Activated CD8-positive, alpha-beta T cell treated with anti-CD3 and anti-CD28 coated beads for 36 hours (primary cell): ENCODE measurements around the gene TP53I11. TPM values are rescaled to one million over a fixed set of nuclear protein-coding genes. Genes with fewer than 3 reads are reported as not detected.
A peak's percentile ranks its signal among the peaks of the same experiment; 100 is the strongest.

Source experiments
- ATAC-seq: fragments of 200-7000 bp; cut with Tn5 transposase; one replicate; pipeline ENCODE4 v1.10.0; 2021; ENCODE audit warnings: mild to moderate bottlenecking, moderate library complexity
- CTCF ChIA-PET: fragments of 350-600 bp; sonication (Branson Sonifier 250); formaldehyde crosslinking; loops from one replicate; lab custom pipeline; 2021; ENCODE audit warnings: antibody characterized with exemption; lab: Charles Lee
- POLR2A ChIA-PET: fragments of 350-600 bp; sonication (Branson Sonifier 250); formaldehyde crosslinking; loops from one replicate; lab custom pipeline; 2021; ENCODE audit warnings: antibody characterized with exemption; lab: Charles Lee
- DNase-seq: peaks from one replicate; pipeline ENCODE4 v3.0.0-alpha.2; 2020
- H3K27ac Mint-ChIP-seq: one replicate; pipeline ENCODE4 v1.8.0; 2021; ENCODE audit warnings: mild to moderate bottlenecking, mixed read lengths
- H3K27me3 Mint-ChIP-seq: one replicate; pipeline ENCODE4 v1.8.0; 2021; ENCODE audit warnings: mixed read lengths
- H3K36me3 Mint-ChIP-seq: one replicate; pipeline ENCODE4 v1.8.0; 2021; ENCODE audit warnings: low read depth, mixed read lengths
- H3K4me1 Mint-ChIP-seq: one replicate; pipeline ENCODE4 v1.8.0; 2021; ENCODE audit warnings: low read depth, mixed read lengths
- H3K4me3 Mint-ChIP-seq: one replicate; pipeline ENCODE4 v1.8.0; 2021; ENCODE audit warnings: mild to moderate bottlenecking, moderate library complexity, mixed read lengths
- H3K9me3 Mint-ChIP-seq: one replicate; pipeline ENCODE4 v1.8.0; 2021; ENCODE audit warnings: mixed read lengths
- CTCF ChIP-seq: fragments of 200-600 bp; IDR thresholded peaks from one replicate; pipeline ENCODE4 v1.8.0; 2022; ENCODE audit warnings: antibody characterized with exemption, mild to moderate bottlenecking
- intact Hi-C: fragments of 100-400 bp; cut with micrococcal nuclease; formaldehyde crosslinking; loops from one replicate; pipeline ENCODE4 v1.10.0; 2022
- total RNA-seq, 2 experiments: library from RNA; stranded (reverse); gene quantifications; one replicate each; pipeline ENCODE4 v1.2.3, GENCODE V29; 2021

The TP53I11 gene
- total RNA-seq, 2 experiments from 2014 or later, result 15.2 to 17.5 TPM

GRCh38 chr11:44885065-44885810 lies 65.4 kb downstream of the TP53I11 start:
- DNase-seq (no peak), ATAC-seq (no peak)
- Mint-ChIP-seq H3K4me1 (no peaks in the 10 kb centered on the region), H3K27ac (no peak overlapping the region), H3K27me3 (no peaks in the 10 kb centered on the region), H3K9me3 (no peaks in the 10 kb centered on the region), H3K36me3 (no peaks in the 10 kb centered on the region), H3K4me3 (no peak overlapping the region)
- intact Hi-C loops, result no loop called here
- CTCF ChIA-PET, result interaction anchor here (1.0 to 1.2 kb wide), 3 partner anchors 9 to 110 kb away, joined by 3 to 6 read pairs (median 3); no protein-coding TSS in a partner anchor
- no peak for TF ChIP-seq CTCF
- POLR2A ChIA-PET, result no interaction called here

GRCh38 chr11:44884056-44884455 lies 66.6 kb downstream of the TP53I11 start:
- Mint-ChIP-seq H3K4me1 (no peaks in the 10 kb centered on the region), H3K9me3 (no peaks in the 10 kb centered on the region), H3K27ac (no peak overlapping the region), H3K27me3 (no peaks in the 10 kb centered on the region), H3K4me3 (no peak overlapping the region), H3K36me3 (no peaks in the 10 kb centered on the region)
- ATAC-seq, result no peak
- POLR2A ChIA-PET, result no interaction called here
- CTCF ChIA-PET, result interaction anchor here (1.0 to 1.2 kb wide), 2 partner anchors 60 to 109 kb away, joined by 3 read pairs; no protein-coding TSS in a partner anchor
- no peak for TF ChIP-seq CTCF
- intact Hi-C loops, result no loop called here
- DNase-seq, result no peak

- peak; percentile 24 for ATAC-seq
- Mint-ChIP-seq H3K36me3 (no peaks in the 10 kb centered on the region), H3K4me3 (no peak overlapping the region), H3K27ac (no peak overlapping the region), H3K4me1 (no peaks in the 10 kb centered on the region), H3K9me3 (no peaks in the 10 kb centered on the region), H3K27me3 (no peaks in the 10 kb centered on the region)
- POLR2A ChIA-PET, result no interaction called here
- TF ChIP-seq CTCF, result no peak
- intact Hi-C loops, result no loop called here
- CTCF ChIA-PET, result interaction anchor here (1.0 to 1.5 kb wide), 2 partner anchors 28 to 45 kb away, joined by 4 read pairs; no protein-coding TSS in a partner anchor
- no peak for DNase-seq
Observed at GRCh38 chr11:44883277-44883676, 67.4 kb downstream of the TP53I11 start.

Other genes with a start within 250 kb of the TP53I11 start
- under 1 TPM; 0.85 to 0.92 TPM for gene TSPAN18, start 223.9 kb downstream of the TP53I11 start, total RNA-seq
- 1 to 10 TPM; 2.6 to 3.5 TPM for gene PRDM11, start 195.8 kb upstream of the TP53I11 start, total RNA-seq